ENCODE data around the gene ASCC2. TPM values are rescaled to one million over a fixed set of nuclear protein-coding genes. Genes with fewer than 3 reads are reported as not detected.

Gene ASCC2
- total and polyA plus RNA-seq, 2 experiments from 2014 or later = 30.5 to 31.3 TPM

- TF ChIP-seq ZNF462 (CRISPR knock-in tag; IDR thresholded peaks at IDR 0.05) = no peak
- no peak for TF ChIP-seq REST (IDR thresholded peaks at IDR 0.05; ENCODE audit: unreplicated experiment)
- no peak for TF ChIP-seq EZH2 (IDR thresholded peaks at IDR 0.05; ENCODE audit: low read depth, unreplicated experiment)
- TF ChIP-seq CREB1 (CRISPR knock-in tag; IDR thresholded peaks at IDR 0.05; ENCODE audit: low read depth) = no peak
- no peak for TF ChIP-seq JUNB (IDR thresholded peaks at IDR 0.05; ENCODE audit: unreplicated experiment)
- no peak for TF ChIP-seq STAT1 (IDR thresholded peaks at IDR 0.05; ENCODE audit: unreplicated experiment)
- TF ChIP-seq POLR2AphosphoS5 (IDR thresholded peaks at IDR 0.05; ENCODE audit: low read depth) = no peak
- TF ChIP-seq EZH2phosphoT487 (IDR thresholded peaks at IDR 0.05; ENCODE audit: unreplicated experiment) = no peak
- no peak for TF ChIP-seq NANOG (IDR thresholded peaks at IDR 0.05; ENCODE audit: borderline replicate concordance)
Measured at GRCh38 chr22:29742326-29742725, 95.7 kb downstream of the ASCC2 start (continued).
